Glomerular endothelial cell (primary cell): ENCODE measurements around the gene BST2. TPM values are rescaled to one million over a fixed set of nuclear protein-coding genes. Genes with fewer than 3 reads are reported as not detected.
A peak's percentile ranks its signal among the peaks of the same experiment; 100 is the strongest.

Experiments used
- DNase-seq: peaks from one replicate; pipeline ENCODE4 v3.0.0-alpha.2; 2011; ENCODE audit warnings: low read depth, low spot score; ENCODE audit errors: extremely low read depth
- total RNA-seq: library from RNA; depleted of rRNA; stranded (reverse); fragments of >200 nt; gene quantifications from 2 replicates; pipeline ENCODE4 v1.2.3, GENCODE V29; 2015

Gene BST2
- total RNA-seq, 1 donor from 2014 or later: 111 TPM

- peak; percentile 96 for DNase-seq
Measured at GRCh38 chr19:17419621-17420474, 14.4 kb upstream of the BST2 start, which contains the start of gene MVB12A. TSS of gene MVB12A (plus strand) at chr19:17420047. CDS start at chr19:17420136, 89 bp downstream.

- no peak for DNase-seq
Measured at GRCh38 chr19:17419154-17419620, 13.8 kb upstream of the BST2 start.

GRCh38 chr19:17418710-17419109 is 13.3 kb upstream of the BST2 start:
- DNase-seq: no peak

GRCh38 chr19:17415121-17415520 is 9.7 kb upstream of the BST2 start:
- no peak for DNase-seq

DNA sequence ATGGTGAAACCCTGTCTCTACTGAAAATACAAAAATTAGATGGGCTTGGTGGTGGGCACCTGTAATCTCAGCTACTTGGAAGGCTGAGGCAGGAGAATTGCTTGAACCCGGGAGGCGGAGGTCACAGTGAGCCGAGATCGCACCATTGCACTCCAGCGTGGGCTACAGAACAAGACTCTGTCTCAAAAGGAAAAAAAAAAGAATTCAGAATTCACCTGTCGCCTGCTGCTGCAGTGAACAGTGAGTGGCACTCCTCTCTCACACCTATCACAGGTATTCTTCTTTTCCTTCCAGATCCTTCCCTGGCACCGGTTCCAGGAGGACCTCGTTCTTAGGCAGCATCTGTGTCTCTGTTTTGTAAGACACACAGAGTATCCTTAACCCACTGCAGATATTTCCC is 8.7 kb upstream of the BST2 start:
- DNase-seq: no peak

GRCh38 chr19:17411801-17412200 is 6.4 kb upstream of the BST2 start:
- no peak for DNase-seq

GRCh38 chr19:17409990-17410389 is 4.6 kb upstream of the BST2 start:
- no peak for DNase-seq

DNA sequence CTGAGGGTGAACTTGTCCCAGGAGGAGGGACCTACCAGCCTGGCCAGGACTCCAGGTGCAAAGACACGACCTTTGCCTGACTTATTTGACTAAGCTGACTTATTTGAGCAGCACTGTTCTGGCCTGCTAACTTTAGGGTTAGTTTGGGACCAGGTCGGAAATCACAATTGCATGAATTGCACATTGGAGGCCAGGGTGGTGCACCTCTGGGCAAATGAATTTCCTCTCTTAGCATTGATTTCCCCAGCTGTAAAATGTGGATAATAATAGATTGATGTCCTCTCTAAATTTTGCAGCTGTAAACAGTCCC is 1.4 kb upstream of the BST2 start:
- DNase-seq: no peak

- no peak for DNase-seq
Measured at GRCh38 chr19:17406046-17406886, 836 bp upstream of the BST2 start.

- DNase-seq: no peak
Measured at GRCh38 chr19:17404621-17405249, 695 bp downstream of the BST2 start.

GRCh38 chr19:17404015-17404414 is 1.4 kb downstream of the BST2 start:
- DNase-seq: no peak

GRCh38 chr19:17402982-17403855 is 2.2 kb downstream of the BST2 start:
- no peak for DNase-seq

- no peak for DNase-seq
Measured at GRCh38 chr19:17401628-17402027, 3.8 kb downstream of the BST2 start.

GRCh38 chr19:17398902-17399527 is 6.4 kb downstream of the BST2 start:
- no peak for DNase-seq

GRCh38 chr19:17394891-17395415 is 10.5 kb downstream of the BST2 start:
- no peak for DNase-seq

GRCh38 chr19:17393914-17394313 is 11.5 kb downstream of the BST2 start, which contains the start of gene CCDC194:
TSS of gene CCDC194 (minus strand) at chr19:17394196. CDS start at chr19:17394158, 38 bp downstream.
- no peak for DNase-seq

DNA sequence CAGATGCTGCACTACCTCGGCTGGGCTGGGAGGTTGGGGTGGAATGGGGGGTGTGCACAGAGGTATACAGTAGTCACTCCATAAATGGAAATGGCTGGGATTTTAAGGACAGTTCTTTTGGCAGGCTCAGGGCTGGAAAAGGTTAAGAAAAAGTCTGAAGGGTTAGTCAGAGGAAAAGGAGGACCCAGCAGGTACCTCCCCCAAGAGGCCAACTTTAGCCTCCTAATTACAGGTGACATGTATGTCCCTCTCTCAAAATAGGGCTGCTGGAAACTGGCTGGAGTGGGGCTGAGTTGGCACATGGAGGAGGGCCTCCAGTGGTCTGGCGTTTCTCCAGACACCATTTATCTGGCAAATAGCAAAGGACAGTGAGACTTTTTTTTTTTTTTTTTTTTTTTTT is 12.4 kb downstream of the BST2 start:
- DNase-seq: no peak

DNA sequence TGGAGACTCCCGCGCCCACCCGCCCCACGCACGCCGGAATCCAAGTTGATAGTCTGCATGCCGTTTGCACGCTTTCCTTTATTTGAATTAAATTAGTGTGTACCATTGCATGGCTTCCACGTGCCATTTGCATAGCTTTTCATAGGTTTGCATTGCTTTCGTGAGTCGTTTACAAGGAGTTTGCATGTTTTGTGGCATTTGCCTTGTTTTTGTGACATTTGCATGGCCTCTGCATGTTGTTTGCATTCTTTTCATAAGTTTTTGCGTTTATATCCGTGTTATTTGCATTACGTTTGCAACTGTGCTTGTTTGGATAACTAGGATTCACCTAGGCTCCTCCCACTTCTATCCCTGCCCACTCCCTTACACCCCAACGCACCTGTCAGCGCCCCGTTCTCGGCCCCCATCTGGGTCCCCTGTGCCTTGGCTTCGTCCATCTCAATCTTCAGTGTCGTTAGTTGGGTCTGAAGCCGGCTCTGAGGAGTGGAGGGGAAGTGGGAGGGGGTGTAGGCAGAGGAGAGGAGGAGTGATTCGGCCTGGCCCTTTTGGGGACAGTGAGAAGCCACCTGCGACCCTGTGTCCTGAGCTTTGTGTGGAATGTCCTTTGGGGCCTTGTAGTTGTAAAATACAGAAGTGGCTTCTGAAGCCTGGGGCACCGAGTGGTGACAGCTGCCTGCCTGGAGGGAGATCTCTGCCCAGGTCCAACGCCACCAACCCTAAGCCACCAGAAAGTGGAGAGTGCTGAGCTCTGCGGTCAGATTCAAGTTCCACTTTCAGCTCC is 13.9 kb downstream of the BST2 start:
- no peak for DNase-seq
